MCF 10A (cell line): ENCODE data around the gene ZNF747. TPM values are rescaled to one million over a fixed set of nuclear protein-coding genes. Genes with fewer than 3 reads are reported as not detected.

Source experiments
- BruUV-seq: library from RNA; stranded (reverse); fragments of 400-500 nt; replicated peaks from 2 replicates; lab custom pipeline; 2021; lab: Mats Ljungman, UMichigan
- CTCF ChIA-PET: fragments of 300-600 bp; sonication (Branson Sonifier 250); formaldehyde crosslinking; extraction: SDS; loops from one replicate; lab custom pipeline; 2021; ENCODE audit warnings: antibody characterized with exemption, inconsistent platforms; lab: Yijun Ruan, JAX
- POLR2A ChIA-PET: fragments of 300-600, 350-650 bp; sonication (Branson Sonifier 250); formaldehyde crosslinking; extraction: SDS; loops from one replicate; lab custom pipeline; 2020; ENCODE audit warnings: antibody characterized with exemption, inconsistent platforms; lab: Yijun Ruan, JAX
- DNase-seq: peaks from one replicate; pipeline ENCODE4 v3.0.0-alpha.2; 2018; ENCODE audit not compliant: unreplicated experiment
- H3K27ac Mint-ChIP-seq: one replicate; pipeline ENCODE4 v1.8.0; 2022; ENCODE audit warnings: mild to moderate bottlenecking, low read depth, mixed read lengths; ENCODE audit not compliant: unreplicated experiment
- H3K27me3 Mint-ChIP-seq: one replicate; pipeline ENCODE4 v1.8.0; 2022; ENCODE audit warnings: mixed read lengths; ENCODE audit not compliant: insufficient read depth, unreplicated experiment
- H3K36me3 Mint-ChIP-seq: one replicate; pipeline ENCODE4 v1.8.0; 2022; ENCODE audit warnings: mild to moderate bottlenecking, moderate library complexity, mixed read lengths; ENCODE audit not compliant: insufficient read depth, unreplicated experiment
- H3K4me1 Mint-ChIP-seq: one replicate; pipeline ENCODE4 v1.8.0; 2022; ENCODE audit warnings: mixed read lengths; ENCODE audit not compliant: insufficient read depth, unreplicated experiment
- H3K4me3 Mint-ChIP-seq: one replicate; pipeline ENCODE4 v1.8.0; 2022; ENCODE audit warnings: mild to moderate bottlenecking, moderate library complexity, mixed read lengths; ENCODE audit not compliant: unreplicated experiment
- H3K9me3 Mint-ChIP-seq: one replicate; pipeline ENCODE4 v1.8.0; 2022; ENCODE audit warnings: mixed read lengths; ENCODE audit not compliant: unreplicated experiment
- CTCF ChIP-seq: fragments of 200-600 bp; IDR thresholded peaks from one replicate; pipeline ENCODE4 v1.8.0; 2022; ENCODE audit warnings: antibody characterized with exemption, mild to moderate bottlenecking; ENCODE audit not compliant: unreplicated experiment
- intact Hi-C: fragments of 100-400 bp; cut with micrococcal nuclease; formaldehyde crosslinking; loops from 2 replicates; pipeline ENCODE4 v1.14.1; 2022
- total RNA-seq: library from RNA; stranded (reverse); gene quantifications from 2 replicates; pipeline ENCODE4 v1.2.3, GENCODE V29; 2022

Gene ZNF747
- total RNA-seq, 1 experiment from 2014 or later = 13.7 TPM

GRCh38 chr16:30535777-30536190 is 1.1 kb upstream of the ZNF747 start:
- POLR2A ChIA-PET = interaction anchor here (0.6 to 3.5 kb wide), 26 partner anchors 9 to 500 kb away, joined by 3 to 104 read pairs (median 6); partner anchors contain the start of genes DCTPP1, FBRS, SEPHS2 and ZNF688

GRCh38 chr16:30535106-30535776 is 583 bp upstream of the ZNF747 start:
- Mint-ChIP-seq H3K4me1 (peaks cover 6% of the 10 kb centered on the region), H3K27me3 (no peaks in the 10 kb centered on the region), H3K36me3 (peaks cover 28% of the 10 kb centered on the region), H3K9me3 (no peaks in the 10 kb centered on the region), H3K4me3 (peak overlapping the region; percentile 91), H3K27ac (peak overlapping the region; percentile 95)
- intact Hi-C loops = loop anchor here (1.0 to 2.0 kb wide), 4 partner anchors 23 to 64 kb away; partner anchors contain the start of genes ZNF688, ZNF764 and ZNF785
- TF ChIP-seq CTCF = no peak
- ChIA-PET CTCF (interaction anchor here (0.6 to 3.4 kb wide), 20 partner anchors 9 to 493 kb away, joined by 3 to 28 read pairs (median 5); partner anchors contain the start of genes DCTPP1 and ZNF764), POLR2A (interaction anchor here (0.6 to 3.5 kb wide), 31 partner anchors 8 to 500 kb away, joined by 3 to 104 read pairs (median 4); partner anchors contain the start of genes DCTPP1, FBRS, SEPHS2 and ZNF688)
- no peak for DNase-seq
- TSS peak; percentile 90 for BruUV-seq

More at GRCh38 chr16:30535777-30536190, 1.1 kb upstream of the ZNF747 start:
- peak overlapping the region; percentile 91 for H3K4me3 Mint-ChIP-seq
- TF ChIP-seq CTCF = peak; percentile 17
- CTCF ChIA-PET = interaction anchor here (0.6 to 3.4 kb wide), 21 partner anchors 8 to 493 kb away, joined by 3 to 28 read pairs (median 5); partner anchors contain the start of genes DCTPP1, ZNF764 and ZNF785
- H3K9me3 Mint-ChIP-seq = no peaks in the 10 kb centered on the region
- intact Hi-C loops = loop anchor here (1.0 to 2.0 kb wide), 4 partner anchors 23 to 63 kb away; partner anchors contain the start of genes ZNF688, ZNF764 and ZNF785
- peak overlapping the region; percentile 95 for H3K27ac Mint-ChIP-seq
- BruUV-seq = no TSS peak
- H3K4me1 Mint-ChIP-seq = peaks cover 6% of the 10 kb centered on the region
- no peaks in the 10 kb centered on the region for H3K27me3 Mint-ChIP-seq
- peaks cover 27% of the 10 kb centered on the region for H3K36me3 Mint-ChIP-seq
- peak; percentile 49 for DNase-seq

- Mint-ChIP-seq H3K9me3 (no peaks in the 10 kb centered on the region), H3K27ac (peak overlapping the region; percentile 95), H3K36me3 (peaks cover 28% of the 10 kb centered on the region), H3K4me1 (peaks cover 6% of the 10 kb centered on the region), H3K27me3 (no peaks in the 10 kb centered on the region), H3K4me3 (peak overlapping the region; percentile 91)
- intact Hi-C loops = loop anchor here (2.0 kb wide), 2 partner anchors 51 to 65 kb away; partner anchors contain the start of gene ZNF785
- TF ChIP-seq CTCF = no peak
- ChIA-PET CTCF (interaction anchor here (0.7 to 3.4 kb wide), 6 partner anchors 10 to 367 kb away, joined by 3 to 28 read pairs (median 9); partner anchors contain the start of genes DCTPP1 and ZNF764), POLR2A (interaction anchor here (0.6 to 3.5 kb wide), 14 partner anchors 24 to 164 kb away, joined by 3 to 104 read pairs (median 12); partner anchors contain the start of genes DCTPP1, FBRS, SEPHS2 and ZNF688)
- no peak for DNase-seq
- BruUV-seq = no TSS peak
These were observed 800 bp downstream of the ZNF747 start for GRCh38 chr16:30533748-30534367.
